T-helper 2 cell treated with Interferon-gamma antibody and Interleukin-4, amounts not matched to agents 5 μg/mL and 100 μg/mL, for 36 hours (primary cell): ENCODE results near the gene KRTAP1-1.
"Not testable (repeated sequence)": the region's sequence is repeated elsewhere in the genome, so short reads cannot be mapped to it uniquely, and the experiment has no call there.

Experiments
- DNase-seq: peaks from one replicate; pipeline ENCODE4 v3.0.0; 2021; ENCODE audit warnings: low spot score
- H3K27ac Mint-ChIP-seq: one replicate; pipeline ENCODE4 v1.8.0; 2021; ENCODE audit warnings: mild to moderate bottlenecking, mixed read lengths
- H3K27me3 Mint-ChIP-seq: one replicate; pipeline ENCODE4 v1.8.0; 2021; ENCODE audit warnings: low read depth, mixed read lengths
- H3K36me3 Mint-ChIP-seq: one replicate; pipeline ENCODE4 v1.8.0; 2021; ENCODE audit warnings: low read depth, mixed read lengths
- H3K4me1 Mint-ChIP-seq: one replicate; pipeline ENCODE4 v1.8.0; 2021; ENCODE audit warnings: low read depth, mixed read lengths
- H3K4me3 Mint-ChIP-seq: one replicate; pipeline ENCODE4 v1.8.0; 2022; ENCODE audit warnings: mild to moderate bottlenecking, moderate library complexity, mixed read lengths
- H3K9me3 Mint-ChIP-seq: one replicate; pipeline ENCODE4 v1.8.0; 2021; ENCODE audit warnings: mixed read lengths

Gene KRTAP1-1

GRCh38 chr17:41012326-41013120 lies 28.7 kb downstream of the KRTAP1-1 start:
- no peak for DNase-seq
- no peaks in the 10 kb centered on the region for H3K9me3 Mint-ChIP-seq
- H3K4me1 Mint-ChIP-seq: no peaks in the 10 kb centered on the region
- H3K36me3 Mint-ChIP-seq: no peaks in the 10 kb centered on the region
- H3K4me3 Mint-ChIP-seq: no peak overlapping the region
- no peak overlapping the region for H3K27ac Mint-ChIP-seq
- H3K27me3 Mint-ChIP-seq: peaks cover 11% of the 10 kb centered on the region

- H3K9me3 Mint-ChIP-seq: no peaks in the 10 kb centered on the region
- no peak for DNase-seq
- H3K4me3 Mint-ChIP-seq: no peak overlapping the region
Observed at GRCh38 chr17:41010441-41010840, 30.8 kb downstream of the KRTAP1-1 start.

GRCh38 chr17:41009936-41010335 lies 31.3 kb downstream of the KRTAP1-1 start:
- Mint-ChIP-seq H3K27me3 (peaks cover 11% of the 10 kb centered on the region), H3K36me3 (no peaks in the 10 kb centered on the region), H3K4me1 (no peaks in the 10 kb centered on the region), H3K4me3 (no peak overlapping the region), H3K9me3 (no peaks in the 10 kb centered on the region), H3K27ac (no peak overlapping the region)
- no peak for DNase-seq

More at GRCh38 chr17:41010441-41010840, 30.8 kb downstream of the KRTAP1-1 start:
- H3K27me3 Mint-ChIP-seq: peaks cover 11% of the 10 kb centered on the region
- H3K4me1 Mint-ChIP-seq: no peaks in the 10 kb centered on the region
- no peak overlapping the region for H3K27ac Mint-ChIP-seq
- no peaks in the 10 kb centered on the region for H3K36me3 Mint-ChIP-seq

- peaks cover 11% of the 10 kb centered on the region for H3K27me3 Mint-ChIP-seq
- H3K4me1 Mint-ChIP-seq: no peaks in the 10 kb centered on the region
- H3K27ac Mint-ChIP-seq: no peak overlapping the region
- DNase-seq: no peak
- H3K9me3 Mint-ChIP-seq: no peaks in the 10 kb centered on the region
- no peaks in the 10 kb centered on the region for H3K36me3 Mint-ChIP-seq
- no peak overlapping the region for H3K4me3 Mint-ChIP-seq
Observed at GRCh38 chr17:41009301-41009760, 31.9 kb downstream of the KRTAP1-1 start.

- Mint-ChIP-seq H3K27ac (no peak within 1 kb of the TSS), H3K4me1 (no peaks in the 10 kb centered on the region), H3K36me3 (no peaks in the 10 kb centered on the region), H3K9me3 (no peaks in the 10 kb centered on the region), H3K27me3 (peaks cover 11% of the 10 kb centered on the region), H3K4me3 (no peak within 1 kb of the TSS)
- no peak for DNase-seq
Observed at GRCh38 chr17:41008811-41009210, 32.4 kb downstream of the KRTAP1-1 start, which contains the start of gene KRTAP3-1. TSS of gene KRTAP3-1 (minus strand) at chr17:41009128. CDS start at chr17:41009074, 54 bp downstream.

- Mint-ChIP-seq H3K36me3 (no peaks in the 10 kb centered on the region), H3K27ac (no peak overlapping the region), H3K9me3 (no peaks in the 10 kb centered on the region), H3K27me3 (peaks cover 7% of the 10 kb centered on the region), H3K4me3 (no peak overlapping the region), H3K4me1 (no peaks in the 10 kb centered on the region)
- DNase-seq: no peak
Observed at GRCh38 chr17:41004397-41004796, 36.9 kb downstream of the KRTAP1-1 start.

- Mint-ChIP-seq H3K4me3 (no peak overlapping the region), H3K4me1 (no peaks in the 10 kb centered on the region), H3K36me3 (no peaks in the 10 kb centered on the region), H3K27me3 (peaks cover 11% of the 10 kb centered on the region), H3K9me3 (no peaks in the 10 kb centered on the region), H3K27ac (no peak overlapping the region)
- no peak for DNase-seq
Observed at GRCh38 chr17:41003926-41004325, 37.3 kb downstream of the KRTAP1-1 start.

GRCh38 chr17:41002814-41003213 lies 38.4 kb downstream of the KRTAP1-1 start:
- no peaks in the 10 kb centered on the region for H3K4me1 Mint-ChIP-seq
- no peaks in the 10 kb centered on the region for H3K9me3 Mint-ChIP-seq
- H3K27me3 Mint-ChIP-seq: peaks cover 9% of the 10 kb centered on the region
- no peak overlapping the region for H3K4me3 Mint-ChIP-seq
- DNase-seq: no peak
- no peaks in the 10 kb centered on the region for H3K36me3 Mint-ChIP-seq
- H3K27ac Mint-ChIP-seq: no peak overlapping the region

- no peak for DNase-seq
- no peaks in the 10 kb centered on the region for H3K9me3 Mint-ChIP-seq
Observed at GRCh38 chr17:41001795-41002194, 39.5 kb downstream of the KRTAP1-1 start.

GRCh38 chr17:40999563-40999962 lies 41.7 kb downstream of the KRTAP1-1 start, which contains the start of gene KRTAP3-2:
TSS of gene KRTAP3-2 (minus strand) at chr17:40999906. CDS start at chr17:40999853, 53 bp downstream.
- DNase-seq, H3K4me3 Mint-ChIP-seq, H3K9me3 Mint-ChIP-seq, H3K4me1 Mint-ChIP-seq, H3K27ac Mint-ChIP-seq, H3K36me3 Mint-ChIP-seq: not testable (repeated sequence)
- H3K27me3 Mint-ChIP-seq: peaks cover 24% of the 10 kb centered on the region

More at GRCh38 chr17:41001795-41002194, 39.5 kb downstream of the KRTAP1-1 start:
- H3K36me3 Mint-ChIP-seq: no peaks in the 10 kb centered on the region
- no peak overlapping the region for H3K27ac Mint-ChIP-seq
- H3K27me3 Mint-ChIP-seq: peaks cover 16% of the 10 kb centered on the region
- no peak overlapping the region for H3K4me3 Mint-ChIP-seq
- no peaks in the 10 kb centered on the region for H3K4me1 Mint-ChIP-seq

- H3K36me3 Mint-ChIP-seq: no peaks in the 10 kb centered on the region
- peaks cover 32% of the 10 kb centered on the region for H3K27me3 Mint-ChIP-seq
Observed at GRCh38 chr17:40997361-40997760, 43.9 kb downstream of the KRTAP1-1 start.

GRCh38 chr17:40996829-40997228 lies 44.4 kb downstream of the KRTAP1-1 start:
- Mint-ChIP-seq H3K27me3 (peaks cover 35% of the 10 kb centered on the region), H3K36me3 (no peaks in the 10 kb centered on the region), H3K27ac (no peak overlapping the region), H3K9me3 (no peaks in the 10 kb centered on the region), H3K4me1 (no peaks in the 10 kb centered on the region), H3K4me3 (no peak overlapping the region)
- no peak for DNase-seq

More at GRCh38 chr17:40997361-40997760, 43.9 kb downstream of the KRTAP1-1 start:
- Mint-ChIP-seq H3K27ac (no peak overlapping the region), H3K4me1 (no peaks in the 10 kb centered on the region), H3K4me3 (no peak overlapping the region), H3K9me3 (no peaks in the 10 kb centered on the region)
- DNase-seq: no peak

GRCh38 chr17:40995116-40995515 lies 46.1 kb downstream of the KRTAP1-1 start:
- no peak overlapping the region for H3K27ac Mint-ChIP-seq
- H3K27me3 Mint-ChIP-seq: peaks cover 37% of the 10 kb centered on the region
- no peak for DNase-seq
- H3K9me3 Mint-ChIP-seq: no peaks in the 10 kb centered on the region
- no peak overlapping the region for H3K4me3 Mint-ChIP-seq
- H3K4me1 Mint-ChIP-seq: no peaks in the 10 kb centered on the region
- no peaks in the 10 kb centered on the region for H3K36me3 Mint-ChIP-seq

- Mint-ChIP-seq H3K27ac (no peak within 1 kb of the TSS), H3K9me3 (no peaks in the 10 kb centered on the region), H3K36me3 (no peaks in the 10 kb centered on the region), H3K4me1 (no peaks in the 10 kb centered on the region), H3K27me3 (peaks cover 34% of the 10 kb centered on the region), H3K4me3 (no peak within 1 kb of the TSS)
- DNase-seq: no peak
Observed at GRCh38 chr17:40993839-40994238, 47.4 kb downstream of the KRTAP1-1 start, which contains the start of gene KRTAP3-3. TSS of gene KRTAP3-3 (minus strand) at chr17:40994164. CDS start at chr17:40994097, 67 bp downstream.
